GM23338 (cell line): ENCODE data around the gene MPV17L.
"Not testable (repeated sequence)": the region's sequence is repeated elsewhere in the genome, so short reads cannot be mapped to it uniquely, and the experiment has no call there.

Experiments
- CREB1 ChIP-seq: fragments of 250-450 bp; sonication (Bioruptor Pico); IDR thresholded peaks from 2 replicates; pipeline ENCODE4 v1.5.0; 2020; ENCODE audit warnings: low read depth, mild to moderate bottlenecking, moderate library complexity
- EZH2 ChIP-seq: fragments of 200-600 bp; sonication (generic); IDR thresholded peaks from one replicate; pipeline ENCODE4 v1.8.0; 2017; ENCODE audit warnings: antibody characterized with exemption, mild to moderate bottlenecking, low read depth; ENCODE audit not compliant: unreplicated experiment
- EZH2phosphoT487 ChIP-seq: fragments of 200-600 bp; sonication (generic); IDR thresholded peaks from one replicate; pipeline ENCODE4 v1.8.1; 2018; ENCODE audit warnings: antibody characterized with exemption; ENCODE audit not compliant: unreplicated experiment
- JUNB ChIP-seq: IDR thresholded peaks from one replicate; pipeline ENCODE4 v1.6.1; 2016; ENCODE audit warnings: antibody characterized with exemption; ENCODE audit not compliant: unreplicated experiment
- POLR2AphosphoS5 ChIP-seq: IDR thresholded peaks from 2 replicates; pipeline ENCODE4 v1.6.1; 2016; ENCODE audit warnings: antibody characterized with exemption, low read depth
- STAT1 ChIP-seq: IDR thresholded peaks from one replicate; pipeline ENCODE4 v1.6.1; 2016; ENCODE audit warnings: antibody characterized with exemption; ENCODE audit not compliant: unreplicated experiment
- ZNF331 ChIP-seq: fragments of 250-450 bp; sonication (Bioruptor Pico); IDR thresholded peaks from 2 replicates; pipeline ENCODE4 v1.5.0; 2020; ENCODE audit warnings: low read depth, mild to moderate bottlenecking, moderate library complexity
- TF ChIP-seq, protein P1 (sequence below): IDR thresholded peaks from 2 replicates; pipeline ENCODE4 v1.6.1; 2016; ENCODE audit warnings: antibody characterized with exemption
- TF ChIP-seq, protein P2 (sequence below), 2 experiments: fragments of 200-600 bp in 1 of 2; sonication (generic) in 1 of 2; conservative IDR thresholded peaks; 2 replicates each; pipeline versions ENCODE4 v1.5.1 to v1.6.1; 2016 to 2017; ENCODE audit warnings: antibody characterized with exemption in 2 of 2, low read depth in 2 of 2, mild to moderate bottlenecking in 2 of 2, moderate library complexity in 1 of 2
- TF ChIP-seq, protein P3 (sequence below): IDR thresholded peaks from one replicate; pipeline ENCODE4 v1.6.1; 2018; ENCODE audit warnings: antibody characterized with exemption; ENCODE audit not compliant: unreplicated experiment
- TF ChIP-seq, protein P4 (sequence below): fragments of 250-450 bp; sonication (Bioruptor Pico); IDR thresholded peaks from 2 replicates; pipeline ENCODE4 v1.5.0; 2020; ENCODE audit warnings: mild to moderate bottlenecking, moderate library complexity

DNA sequence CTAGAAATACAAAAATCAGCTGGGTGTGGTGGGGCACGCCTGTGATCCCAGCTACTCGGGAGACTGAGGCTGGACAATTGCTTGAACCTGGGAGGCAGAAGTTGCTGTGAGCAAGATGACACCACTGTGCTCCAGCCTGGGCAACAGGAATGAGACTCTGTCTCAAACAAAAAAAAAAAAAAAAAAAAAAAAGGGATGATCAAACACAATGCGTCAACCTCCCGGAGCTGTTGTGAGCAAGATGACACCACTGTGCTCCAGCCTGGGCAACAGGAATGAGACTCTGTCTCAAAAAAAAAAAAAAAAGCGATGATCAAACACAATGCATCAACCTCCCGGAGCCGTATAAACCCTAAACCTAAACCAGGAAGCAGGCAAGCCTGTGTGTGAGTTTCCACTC, 38.1 kb upstream of the MPV17L start:
- TF ChIP-seq, protein P1, sequence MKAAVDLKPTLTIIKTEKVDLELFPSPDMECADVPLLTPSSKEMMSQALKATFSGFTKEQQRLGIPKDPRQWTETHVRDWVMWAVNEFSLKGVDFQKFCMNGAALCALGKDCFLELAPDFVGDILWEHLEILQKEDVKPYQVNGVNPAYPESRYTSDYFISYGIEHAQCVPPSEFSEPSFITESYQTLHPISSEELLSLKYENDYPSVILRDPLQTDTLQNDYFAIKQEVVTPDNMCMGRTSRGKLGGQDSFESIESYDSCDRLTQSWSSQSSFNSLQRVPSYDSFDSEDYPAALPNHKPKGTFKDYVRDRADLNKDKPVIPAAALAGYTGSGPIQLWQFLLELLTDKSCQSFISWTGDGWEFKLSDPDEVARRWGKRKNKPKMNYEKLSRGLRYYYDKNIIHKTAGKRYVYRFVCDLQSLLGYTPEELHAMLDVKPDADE, result not testable (repeated sequence)
- TF ChIP-seq, protein P2, sequence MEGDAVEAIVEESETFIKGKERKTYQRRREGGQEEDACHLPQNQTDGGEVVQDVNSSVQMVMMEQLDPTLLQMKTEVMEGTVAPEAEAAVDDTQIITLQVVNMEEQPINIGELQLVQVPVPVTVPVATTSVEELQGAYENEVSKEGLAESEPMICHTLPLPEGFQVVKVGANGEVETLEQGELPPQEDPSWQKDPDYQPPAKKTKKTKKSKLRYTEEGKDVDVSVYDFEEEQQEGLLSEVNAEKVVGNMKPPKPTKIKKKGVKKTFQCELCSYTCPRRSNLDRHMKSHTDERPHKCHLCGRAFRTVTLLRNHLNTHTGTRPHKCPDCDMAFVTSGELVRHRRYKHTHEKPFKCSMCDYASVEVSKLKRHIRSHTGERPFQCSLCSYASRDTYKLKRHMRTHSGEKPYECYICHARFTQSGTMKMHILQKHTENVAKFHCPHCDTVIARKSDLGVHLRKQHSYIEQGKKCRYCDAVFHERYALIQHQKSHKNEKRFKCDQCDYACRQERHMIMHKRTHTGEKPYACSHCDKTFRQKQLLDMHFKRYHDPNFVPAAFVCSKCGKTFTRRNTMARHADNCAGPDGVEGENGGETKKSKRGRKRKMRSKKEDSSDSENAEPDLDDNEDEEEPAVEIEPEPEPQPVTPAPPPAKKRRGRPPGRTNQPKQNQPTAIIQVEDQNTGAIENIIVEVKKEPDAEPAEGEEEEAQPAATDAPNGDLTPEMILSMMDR (conservative IDR thresholded peaks at IDR 0.05; ENCODE audit: low read depth in 2 of 2), result not testable (repeated sequence)
- TF ChIP-seq, protein P3, sequence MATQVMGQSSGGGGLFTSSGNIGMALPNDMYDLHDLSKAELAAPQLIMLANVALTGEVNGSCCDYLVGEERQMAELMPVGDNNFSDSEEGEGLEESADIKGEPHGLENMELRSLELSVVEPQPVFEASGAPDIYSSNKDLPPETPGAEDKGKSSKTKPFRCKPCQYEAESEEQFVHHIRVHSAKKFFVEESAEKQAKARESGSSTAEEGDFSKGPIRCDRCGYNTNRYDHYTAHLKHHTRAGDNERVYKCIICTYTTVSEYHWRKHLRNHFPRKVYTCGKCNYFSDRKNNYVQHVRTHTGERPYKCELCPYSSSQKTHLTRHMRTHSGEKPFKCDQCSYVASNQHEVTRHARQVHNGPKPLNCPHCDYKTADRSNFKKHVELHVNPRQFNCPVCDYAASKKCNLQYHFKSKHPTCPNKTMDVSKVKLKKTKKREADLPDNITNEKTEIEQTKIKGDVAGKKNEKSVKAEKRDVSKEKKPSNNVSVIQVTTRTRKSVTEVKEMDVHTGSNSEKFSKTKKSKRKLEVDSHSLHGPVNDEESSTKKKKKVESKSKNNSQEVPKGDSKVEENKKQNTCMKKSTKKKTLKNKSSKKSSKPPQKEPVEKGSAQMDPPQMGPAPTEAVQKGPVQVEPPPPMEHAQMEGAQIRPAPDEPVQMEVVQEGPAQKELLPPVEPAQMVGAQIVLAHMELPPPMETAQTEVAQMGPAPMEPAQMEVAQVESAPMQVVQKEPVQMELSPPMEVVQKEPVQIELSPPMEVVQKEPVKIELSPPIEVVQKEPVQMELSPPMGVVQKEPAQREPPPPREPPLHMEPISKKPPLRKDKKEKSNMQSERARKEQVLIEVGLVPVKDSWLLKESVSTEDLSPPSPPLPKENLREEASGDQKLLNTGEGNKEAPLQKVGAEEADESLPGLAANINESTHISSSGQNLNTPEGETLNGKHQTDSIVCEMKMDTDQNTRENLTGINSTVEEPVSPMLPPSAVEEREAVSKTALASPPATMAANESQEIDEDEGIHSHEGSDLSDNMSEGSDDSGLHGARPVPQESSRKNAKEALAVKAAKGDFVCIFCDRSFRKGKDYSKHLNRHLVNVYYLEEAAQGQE, result not testable (repeated sequence)
- TF ChIP-seq POLR2AphosphoS5; CREB1 (CRISPR knock-in tag); STAT1; EZH2; JUNB; ZNF331 (CRISPR knock-in tag); EZH2phosphoT487: not testable (repeated sequence)
- TF ChIP-seq, protein P4, sequence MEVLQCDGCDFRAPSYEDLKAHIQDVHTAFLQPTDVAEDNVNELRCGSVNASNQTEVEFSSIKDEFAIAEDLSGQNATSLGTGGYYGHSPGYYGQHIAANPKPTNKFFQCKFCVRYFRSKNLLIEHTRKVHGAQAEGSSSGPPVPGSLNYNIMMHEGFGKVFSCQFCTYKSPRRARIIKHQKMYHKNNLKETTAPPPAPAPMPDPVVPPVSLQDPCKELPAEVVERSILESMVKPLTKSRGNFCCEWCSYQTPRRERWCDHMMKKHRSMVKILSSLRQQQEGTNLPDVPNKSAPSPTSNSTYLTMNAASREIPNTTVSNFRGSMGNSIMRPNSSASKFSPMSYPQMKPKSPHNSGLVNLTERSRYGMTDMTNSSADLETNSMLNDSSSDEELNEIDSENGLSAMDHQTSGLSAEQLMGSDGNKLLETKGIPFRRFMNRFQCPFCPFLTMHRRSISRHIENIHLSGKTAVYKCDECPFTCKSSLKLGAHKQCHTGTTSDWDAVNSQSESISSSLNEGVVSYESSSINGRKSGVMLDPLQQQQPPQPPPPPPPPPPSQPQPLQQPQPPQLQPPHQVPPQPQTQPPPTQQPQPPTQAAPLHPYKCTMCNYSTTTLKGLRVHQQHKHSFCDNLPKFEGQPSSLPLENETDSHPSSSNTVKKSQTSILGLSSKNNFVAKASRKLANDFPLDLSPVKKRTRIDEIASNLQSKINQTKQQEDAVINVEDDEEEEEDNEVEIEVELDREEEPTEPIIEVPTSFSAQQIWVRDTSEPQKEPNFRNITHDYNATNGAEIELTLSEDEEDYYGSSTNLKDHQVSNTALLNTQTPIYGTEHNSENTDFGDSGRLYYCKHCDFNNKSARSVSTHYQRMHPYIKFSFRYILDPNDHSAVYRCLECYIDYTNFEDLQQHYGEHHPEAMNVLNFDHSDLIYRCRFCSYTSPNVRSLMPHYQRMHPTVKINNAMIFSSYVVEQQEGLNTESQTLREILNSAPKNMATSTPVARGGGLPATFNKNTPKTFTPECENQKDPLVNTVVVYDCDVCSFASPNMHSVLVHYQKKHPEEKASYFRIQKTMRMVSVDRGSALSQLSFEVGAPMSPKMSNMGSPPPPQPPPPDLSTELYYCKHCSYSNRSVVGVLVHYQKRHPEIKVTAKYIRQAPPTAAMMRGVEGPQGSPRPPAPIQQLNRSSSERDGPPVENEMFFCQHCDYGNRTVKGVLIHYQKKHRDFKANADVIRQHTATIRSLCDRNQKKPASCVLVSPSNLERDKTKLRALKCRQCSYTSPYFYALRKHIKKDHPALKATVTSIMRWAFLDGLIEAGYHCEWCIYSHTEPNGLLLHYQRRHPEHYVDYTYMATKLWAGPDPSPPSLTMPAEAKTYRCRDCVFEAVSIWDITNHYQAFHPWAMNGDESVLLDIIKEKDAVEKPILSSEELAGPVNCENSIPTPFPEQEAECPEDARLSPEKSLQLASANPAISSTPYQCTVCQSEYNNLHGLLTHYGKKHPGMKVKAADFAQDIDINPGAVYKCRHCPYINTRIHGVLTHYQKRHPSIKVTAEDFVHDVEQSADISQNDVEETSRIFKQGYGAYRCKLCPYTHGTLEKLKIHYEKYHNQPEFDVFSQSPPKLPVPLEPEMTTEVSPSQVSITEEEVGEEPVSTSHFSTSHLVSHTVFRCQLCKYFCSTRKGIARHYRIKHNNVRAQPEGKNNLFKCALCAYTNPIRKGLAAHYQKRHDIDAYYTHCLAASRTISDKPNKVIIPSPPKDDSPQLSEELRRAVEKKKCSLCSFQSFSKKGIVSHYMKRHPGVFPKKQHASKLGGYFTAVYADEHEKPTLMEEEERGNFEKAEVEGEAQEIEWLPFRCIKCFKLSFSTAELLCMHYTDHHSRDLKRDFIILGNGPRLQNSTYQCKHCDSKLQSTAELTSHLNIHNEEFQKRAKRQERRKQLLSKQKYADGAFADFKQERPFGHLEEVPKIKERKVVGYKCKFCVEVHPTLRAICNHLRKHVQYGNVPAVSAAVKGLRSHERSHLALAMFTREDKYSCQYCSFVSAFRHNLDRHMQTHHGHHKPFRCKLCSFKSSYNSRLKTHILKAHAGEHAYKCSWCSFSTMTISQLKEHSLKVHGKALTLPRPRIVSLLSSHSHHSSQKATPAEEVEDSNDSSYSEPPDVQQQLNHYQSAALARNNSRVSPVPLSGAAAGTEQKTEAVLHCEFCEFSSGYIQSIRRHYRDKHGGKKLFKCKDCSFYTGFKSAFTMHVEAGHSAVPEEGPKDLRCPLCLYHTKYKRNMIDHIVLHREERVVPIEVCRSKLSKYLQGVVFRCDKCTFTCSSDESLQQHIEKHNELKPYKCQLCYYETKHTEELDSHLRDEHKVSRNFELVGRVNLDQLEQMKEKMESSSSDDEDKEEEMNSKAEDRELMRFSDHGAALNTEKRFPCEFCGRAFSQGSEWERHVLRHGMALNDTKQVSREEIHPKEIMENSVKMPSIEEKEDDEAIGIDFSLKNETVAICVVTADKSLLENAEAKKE (CRISPR knock-in tag), result not testable (repeated sequence)
